SK-N-SH (cell line): ENCODE measurements around the gene RABEPK.

Source experiments
- GABPA ChIP-seq: IDR thresholded peaks from 2 replicates; pipeline ENCODE4 v1.4.0; 2012; ENCODE audit warnings: low read depth, mild to moderate bottlenecking
- JUND ChIP-seq: IDR thresholded peaks from 2 replicates; pipeline ENCODE4 v1.4.0; 2012
- RAD21 ChIP-seq: IDR thresholded peaks from 2 replicates; pipeline ENCODE4 v1.6.1; 2012; ENCODE audit warnings: mild to moderate bottlenecking, low read length
- TAF1 ChIP-seq: IDR thresholded peaks from 2 replicates; pipeline ENCODE4 v1.6.1; 2012; ENCODE audit warnings: low read depth, mild to moderate bottlenecking, low read length, moderate library complexity, borderline replicate concordance
- TCF12 ChIP-seq: IDR thresholded peaks from 2 replicates; pipeline ENCODE4 v1.4.0; 2012
- TF ChIP-seq, protein P1 (sequence below): fragments of 200-600 bp; sonication (generic); IDR thresholded peaks from 2 replicates; pipeline ENCODE4 v1.6.1; 2017; ENCODE audit warnings: antibody characterized with exemption, mild to moderate bottlenecking, moderate library complexity

DNA sequence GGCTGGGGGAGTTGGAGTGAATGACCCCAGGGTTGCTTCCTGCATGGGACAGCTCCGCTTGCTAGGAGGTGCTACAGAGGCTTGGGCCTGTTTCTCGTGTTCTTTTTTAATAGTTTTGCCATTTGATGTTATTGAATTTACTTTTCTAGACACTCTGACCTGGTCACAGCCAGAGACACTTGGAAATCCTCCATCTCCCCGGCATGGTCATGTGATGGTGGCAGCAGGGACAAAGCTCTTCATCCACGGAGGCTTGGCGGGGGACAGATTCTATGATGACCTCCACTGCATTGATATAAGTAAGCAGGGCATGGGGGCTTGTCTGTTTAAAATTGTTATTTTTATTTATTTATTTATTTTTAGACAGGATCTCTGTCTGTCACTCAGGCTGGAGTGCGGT lies 27.4 kb downstream of the RABEPK start:
- TF ChIP-seq, protein P1, sequence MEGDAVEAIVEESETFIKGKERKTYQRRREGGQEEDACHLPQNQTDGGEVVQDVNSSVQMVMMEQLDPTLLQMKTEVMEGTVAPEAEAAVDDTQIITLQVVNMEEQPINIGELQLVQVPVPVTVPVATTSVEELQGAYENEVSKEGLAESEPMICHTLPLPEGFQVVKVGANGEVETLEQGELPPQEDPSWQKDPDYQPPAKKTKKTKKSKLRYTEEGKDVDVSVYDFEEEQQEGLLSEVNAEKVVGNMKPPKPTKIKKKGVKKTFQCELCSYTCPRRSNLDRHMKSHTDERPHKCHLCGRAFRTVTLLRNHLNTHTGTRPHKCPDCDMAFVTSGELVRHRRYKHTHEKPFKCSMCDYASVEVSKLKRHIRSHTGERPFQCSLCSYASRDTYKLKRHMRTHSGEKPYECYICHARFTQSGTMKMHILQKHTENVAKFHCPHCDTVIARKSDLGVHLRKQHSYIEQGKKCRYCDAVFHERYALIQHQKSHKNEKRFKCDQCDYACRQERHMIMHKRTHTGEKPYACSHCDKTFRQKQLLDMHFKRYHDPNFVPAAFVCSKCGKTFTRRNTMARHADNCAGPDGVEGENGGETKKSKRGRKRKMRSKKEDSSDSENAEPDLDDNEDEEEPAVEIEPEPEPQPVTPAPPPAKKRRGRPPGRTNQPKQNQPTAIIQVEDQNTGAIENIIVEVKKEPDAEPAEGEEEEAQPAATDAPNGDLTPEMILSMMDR = no peak
- TF ChIP-seq GABPA = no peak
- TF ChIP-seq TAF1 = no peak
- TF ChIP-seq JUND = no peak
- TF ChIP-seq TCF12 = no peak
- no peak for TF ChIP-seq RAD21
